Immature natural killer cell (primary cell): ENCODE data around the gene FAM83F. TPM values are rescaled to one million over a fixed set of nuclear protein-coding genes. Genes with fewer than 3 reads are reported as not detected.

Source experiments
- DNase-seq, 3 donors: peaks; one replicate each; pipeline ENCODE4 v3.0.0; 2022; ENCODE audit warnings: mixed read lengths in 1 of 3
- H3K27ac Mint-ChIP-seq, 6 donors: one replicate each; pipeline ENCODE4 v1.8.0; 2020; ENCODE audit warnings: mixed read lengths in 6 of 6, mild to moderate bottlenecking in 5 of 6, inconsistent platforms in 4 of 6, moderate library complexity in 3 of 6
- H3K27me3 Mint-ChIP-seq, 3 donors: one replicate each; pipeline ENCODE4 v1.8.0; 2020 to 2021; ENCODE audit warnings: low read depth in 3 of 3, mild to moderate bottlenecking in 3 of 3, mixed read lengths in 3 of 3, moderate library complexity in 3 of 3, inconsistent platforms in 1 of 3
- H3K36me3 Mint-ChIP-seq, 3 donors: one replicate each; pipeline ENCODE4 v1.8.0; 2020; ENCODE audit warnings: mixed read lengths in 3 of 3, inconsistent platforms in 2 of 3, mild to moderate bottlenecking in 2 of 3
- H3K4me1 Mint-ChIP-seq, 2 donors: one replicate each; pipeline ENCODE4 v1.8.0; 2020; ENCODE audit warnings: inconsistent platforms in 2 of 2, mild to moderate bottlenecking in 2 of 2, mixed read lengths in 2 of 2, moderate library complexity in 1 of 2
- H3K4me3 Mint-ChIP-seq, 5 donors: one replicate each; pipeline ENCODE4 v1.8.0; 2020; ENCODE audit warnings: mild to moderate bottlenecking in 5 of 5, mixed read lengths in 5 of 5, inconsistent platforms in 3 of 5, moderate library complexity in 3 of 5
- H3K9me3 Mint-ChIP-seq, 6 donors: one replicate each; pipeline ENCODE4 v1.8.0; 2020; ENCODE audit warnings: mild to moderate bottlenecking in 6 of 6, mixed read lengths in 6 of 6, inconsistent platforms in 4 of 6, moderate library complexity in 3 of 6
- polyA plus RNA-seq, 3 donors: library from polyadenylated mRNA; unstranded; fragments of 300-500 nt; fragmentation: Illumina TruSeq; gene quantifications; one replicate each; pipeline ENCODE4 v1.2.3, GENCODE V29; 2021

Gene FAM83F
- polyA plus RNA-seq, 3 donors from 2014 or later: not detected

DNA sequence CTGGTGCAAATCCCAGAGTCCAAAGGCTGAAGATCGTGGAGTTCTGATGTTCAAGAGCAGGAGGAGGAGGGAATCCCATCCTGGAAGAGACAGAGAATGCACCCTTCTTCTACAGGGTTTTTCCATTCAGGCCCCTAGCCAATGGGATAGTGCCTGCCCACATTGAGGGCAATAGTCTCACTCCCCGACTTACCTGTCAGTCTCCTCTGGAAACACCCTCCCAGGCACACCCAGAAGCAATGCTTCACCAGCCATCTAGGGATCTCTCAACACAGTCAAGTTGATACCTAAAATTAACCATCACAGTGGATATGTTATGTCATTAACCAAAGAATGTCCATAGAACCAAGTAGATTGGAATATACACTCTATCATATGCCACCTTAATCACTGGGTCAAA is 72.9 kb downstream of the FAM83F start:
- Mint-ChIP-seq H3K27ac (no peak overlapping the region), H3K4me1 (peaks cover 58 to 88% of the 10 kb centered on the region in 2 donors), H3K4me3 (no peak overlapping the region)

DNA sequence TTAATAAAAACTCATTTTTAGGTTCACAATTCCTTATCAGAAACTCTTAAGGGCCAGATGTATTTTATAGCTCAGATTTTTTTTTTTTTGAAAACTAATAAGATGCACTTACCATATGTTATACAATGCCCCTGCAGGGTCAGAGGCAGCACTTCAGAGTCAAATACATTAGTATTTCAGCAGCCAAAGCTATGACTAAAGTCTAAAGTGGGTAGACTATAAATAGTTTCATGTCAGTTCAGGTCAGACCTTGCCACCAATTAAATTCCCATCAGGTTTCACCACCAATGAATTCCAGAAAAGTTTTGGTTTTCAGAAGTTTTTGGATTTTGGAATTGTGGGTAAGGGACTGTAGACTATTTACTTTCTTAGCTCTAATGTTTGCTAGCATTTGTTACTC is 75.9 kb downstream of the FAM83F start:
- peaks cover 1 to 5% (median 4%) of the 10 kb centered on the region in 3 donors for H3K27me3 Mint-ChIP-seq
- H3K27ac Mint-ChIP-seq: no peak overlapping the region
- H3K9me3 Mint-ChIP-seq: no peaks in the 10 kb centered on the region
- peaks cover 56 to 84% of the 10 kb centered on the region in 2 donors for H3K4me1 Mint-ChIP-seq
- H3K4me3 Mint-ChIP-seq: no peak overlapping the region
- DNase-seq: no peak
- no peaks in the 10 kb centered on the region for H3K36me3 Mint-ChIP-seq

More for the DNA sequence above, 72.9 kb downstream of the FAM83F start:
- H3K27me3 Mint-ChIP-seq: peaks cover 0 to 5% (median 3%) of the 10 kb centered on the region in 3 donors
- DNase-seq: no peak
- H3K9me3 Mint-ChIP-seq: no peaks in the 10 kb centered on the region
- H3K36me3 Mint-ChIP-seq: no peaks in the 10 kb centered on the region

DNA sequence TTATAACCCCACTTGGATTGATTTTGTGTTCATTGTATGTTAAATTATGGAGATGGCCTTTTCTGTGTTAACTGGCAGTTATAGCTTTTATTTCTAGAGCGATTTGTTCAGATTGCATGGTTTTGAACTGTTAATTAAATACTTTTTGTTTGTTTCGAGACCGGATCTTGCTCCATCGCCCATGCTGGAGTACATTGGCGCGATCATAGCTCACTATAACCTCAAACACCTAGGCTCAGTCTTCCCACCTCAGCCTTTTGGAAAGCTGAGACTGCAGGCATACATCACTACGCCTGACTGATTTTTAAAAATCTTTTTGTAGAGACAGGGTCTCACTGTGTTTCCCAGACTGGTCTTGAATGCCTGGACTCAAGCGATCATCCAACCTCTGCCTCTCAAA is 77.0 kb downstream of the FAM83F start:
- DNase-seq: no peak
- Mint-ChIP-seq H3K27me3 (peaks cover 1 to 6% (median 5%) of the 10 kb centered on the region in 3 donors), H3K4me1 (peaks cover 59 to 84% of the 10 kb centered on the region in 2 donors), H3K4me3 (no peak overlapping the region), H3K9me3 (no peaks in the 10 kb centered on the region), H3K36me3 (no peaks in the 10 kb centered on the region), H3K27ac (no peak overlapping the region)

DNA sequence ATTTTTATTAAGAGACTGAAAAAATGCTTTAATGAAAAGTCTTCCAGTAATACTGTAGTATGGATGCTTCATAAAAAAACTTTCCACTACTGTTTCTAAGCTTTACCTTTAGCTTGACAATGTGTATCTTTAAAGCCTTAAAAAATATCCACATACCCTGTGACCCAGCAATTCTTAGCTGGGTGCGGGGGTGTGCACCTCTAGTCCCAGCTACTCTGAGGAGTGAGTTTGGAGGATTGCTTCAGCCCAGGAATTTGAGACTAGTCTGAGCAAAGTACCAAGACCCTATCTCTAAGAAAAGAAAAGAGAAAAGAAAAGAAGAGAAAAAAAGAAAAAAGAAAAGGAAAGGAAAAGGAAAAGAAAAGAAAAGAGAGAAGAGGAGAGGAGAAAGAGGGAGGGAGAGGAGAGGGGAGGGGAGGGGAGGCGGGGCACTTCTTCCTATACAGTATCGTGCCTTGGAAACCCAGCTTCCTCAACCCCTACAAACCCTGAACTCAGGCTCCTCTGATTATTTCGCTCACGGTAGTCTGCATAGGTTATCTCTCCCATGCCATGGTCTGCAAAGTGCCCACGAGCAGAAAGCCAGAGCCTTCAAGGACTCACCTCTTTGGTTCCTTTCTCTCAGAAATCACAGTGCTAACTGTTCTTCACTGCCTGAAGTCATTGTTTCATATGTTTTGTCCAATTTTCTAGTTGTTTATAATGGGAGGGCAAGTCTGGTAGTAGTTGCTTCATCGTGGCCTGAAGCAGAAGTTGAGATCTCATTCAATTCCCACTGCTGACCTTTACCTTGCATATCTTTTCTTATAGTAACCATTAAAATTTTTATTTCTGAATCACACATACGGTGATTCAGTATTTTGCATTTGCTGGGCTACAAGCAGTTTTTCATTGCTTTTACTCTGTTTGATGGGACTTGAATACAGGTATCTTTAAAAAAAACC is 82.2 kb downstream of the FAM83F start:
- Mint-ChIP-seq H3K9me3 (no peaks in the 10 kb centered on the region), H3K4me3 (peak overlapping the region in 3 of 5 donors; percentile 27 to 54 (median 37)), H3K36me3 (no peaks in the 10 kb centered on the region), H3K4me1 (peaks cover 49 to 52% of the 10 kb centered on the region in 2 donors), H3K27me3 (peaks cover 0 to 6% (median 4%) of the 10 kb centered on the region in 3 donors), H3K27ac (peak overlapping the region in 5 of 6 donors; percentile 29 to 80 (median 36))
- no peak for DNase-seq

DNA sequence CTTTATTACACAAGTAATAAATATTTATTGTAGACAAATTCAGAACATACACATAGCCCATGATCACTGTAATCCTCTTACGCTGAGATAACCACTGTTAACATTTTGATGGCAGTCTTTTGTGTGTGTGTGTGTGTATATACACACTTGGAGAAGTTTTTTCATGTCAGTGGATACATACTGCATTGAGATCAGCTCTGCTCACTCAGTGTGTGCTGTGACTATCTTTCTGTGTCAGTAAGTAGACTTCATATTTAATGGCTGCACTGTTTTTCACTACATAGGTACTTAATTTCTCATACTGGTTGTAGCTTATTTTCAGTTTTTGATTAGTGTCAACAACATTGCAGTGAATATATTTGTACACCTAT is 82.9 kb downstream of the FAM83F start:
- Mint-ChIP-seq H3K27me3 (peaks cover 0 to 6% (median 4%) of the 10 kb centered on the region in 3 donors), H3K36me3 (no peaks in the 10 kb centered on the region), H3K4me3 (peak overlapping the region in 1 of 5 donors; percentile 34), H3K9me3 (no peaks in the 10 kb centered on the region), H3K27ac (peak overlapping the region in 2 of 6 donors; percentile 36 to 60), H3K4me1 (peaks cover 46 to 49% of the 10 kb centered on the region in 2 donors)
- DNase-seq: no peak

DNA sequence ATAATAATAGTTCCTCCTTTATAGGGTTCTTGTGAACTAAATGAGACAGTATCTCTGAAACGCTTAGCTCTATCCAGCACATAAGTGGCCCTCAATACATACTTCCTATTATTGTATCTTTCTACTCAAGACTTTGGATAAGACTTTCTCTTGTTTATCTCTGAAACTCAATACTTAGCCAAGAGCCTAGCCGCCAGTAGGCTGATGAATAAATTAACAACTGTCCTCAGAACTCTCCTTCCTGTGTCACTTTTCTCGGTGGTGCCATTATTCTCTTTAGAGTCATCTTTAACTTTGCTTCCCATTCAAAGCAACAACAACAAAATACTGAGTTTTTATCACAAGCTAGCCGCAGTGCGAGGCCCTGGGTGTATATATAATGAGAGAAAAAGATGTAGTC is 86.9 kb downstream of the FAM83F start:
- Mint-ChIP-seq H3K4me3 (no peak overlapping the region), H3K27ac (no peak overlapping the region), H3K9me3 (no peaks in the 10 kb centered on the region), H3K4me1 (peaks cover 31 to 37% of the 10 kb centered on the region in 2 donors), H3K27me3 (peaks cover 0 to 5% (median 4%) of the 10 kb centered on the region in 3 donors), H3K36me3 (no peaks in the 10 kb centered on the region)
- peak in 1 of 3 donors; percentile 27 for DNase-seq

DNA sequence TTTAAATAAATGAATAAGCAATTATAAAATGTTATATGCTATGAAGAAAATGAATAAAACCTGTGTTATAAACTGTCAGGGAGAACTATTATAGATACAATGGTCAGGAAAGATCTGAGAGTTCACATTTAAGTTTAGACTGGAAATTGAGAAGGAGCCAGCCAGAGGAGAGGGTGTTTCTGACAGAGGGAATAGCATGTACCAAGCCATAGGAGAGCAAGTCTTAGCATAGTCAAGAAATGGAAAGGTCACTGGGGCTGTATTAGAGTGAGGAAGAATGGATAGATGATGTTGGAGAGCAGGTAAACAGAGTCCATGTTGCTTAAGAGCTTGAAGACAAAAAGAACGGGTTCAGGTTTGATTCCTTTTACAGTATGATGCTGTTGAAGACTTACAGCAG is 87.4 kb downstream of the FAM83F start:
- Mint-ChIP-seq H3K27ac (no peak overlapping the region), H3K9me3 (no peaks in the 10 kb centered on the region), H3K27me3 (peaks cover 0 to 4% (median 3%) of the 10 kb centered on the region in 3 donors)

DNA sequence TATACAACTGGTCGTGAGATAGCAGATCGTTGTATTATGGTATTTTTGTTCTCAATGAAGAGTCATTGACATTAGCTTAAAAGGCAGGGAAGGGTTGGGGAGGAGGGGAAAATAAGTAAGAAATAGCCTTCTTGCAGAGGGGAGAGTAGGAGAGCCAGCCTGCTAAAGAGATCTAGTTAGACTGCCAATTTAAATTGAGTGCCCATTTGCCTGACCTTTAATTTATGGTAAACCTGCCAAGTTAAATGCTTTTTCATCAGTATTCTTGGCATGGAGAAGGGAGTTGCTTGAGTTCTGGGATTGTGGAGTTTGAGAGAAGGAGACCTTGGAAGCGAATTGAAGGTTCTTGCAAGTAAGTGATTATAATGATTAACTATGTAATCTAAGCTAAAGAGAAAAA is 89.0 kb downstream of the FAM83F start:
- H3K27ac Mint-ChIP-seq: no peak overlapping the region
- DNase-seq: no peak
- H3K4me1 Mint-ChIP-seq: peaks cover 36 to 37% of the 10 kb centered on the region in 2 donors
- peaks cover 0 to 6% (median 4%) of the 10 kb centered on the region in 3 donors for H3K27me3 Mint-ChIP-seq
- no peaks in the 10 kb centered on the region for H3K36me3 Mint-ChIP-seq
- no peaks in the 10 kb centered on the region for H3K9me3 Mint-ChIP-seq
- H3K4me3 Mint-ChIP-seq: no peak overlapping the region

More for the DNA sequence above, 87.4 kb downstream of the FAM83F start:
- H3K4me3 Mint-ChIP-seq: no peak overlapping the region
- no peak for DNase-seq
- H3K36me3 Mint-ChIP-seq: no peaks in the 10 kb centered on the region
- peaks cover 31 to 34% of the 10 kb centered on the region in 2 donors for H3K4me1 Mint-ChIP-seq

DNA sequence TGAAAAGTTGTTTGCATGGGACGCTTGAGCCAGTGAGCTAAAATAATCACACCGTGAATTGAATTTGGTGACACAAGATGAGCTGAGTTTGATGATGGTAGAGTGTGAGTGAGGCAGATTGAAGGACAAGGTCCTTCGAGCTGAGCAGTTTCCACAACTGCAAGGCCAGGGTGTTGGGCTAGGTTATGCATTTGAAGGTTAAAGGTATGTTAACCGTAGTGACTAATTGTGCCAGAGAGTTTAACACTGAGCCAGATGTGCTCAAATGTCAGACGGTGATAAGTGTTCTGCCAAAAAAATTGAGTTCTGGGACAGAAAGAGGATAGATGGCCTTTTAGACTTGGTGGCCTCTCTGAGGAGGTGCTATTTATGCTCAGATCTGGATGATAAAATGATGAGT is 89.5 kb downstream of the FAM83F start:
- Mint-ChIP-seq H3K27me3 (peaks cover 0 to 6% (median 4%) of the 10 kb centered on the region in 3 donors), H3K9me3 (no peaks in the 10 kb centered on the region), H3K36me3 (no peaks in the 10 kb centered on the region), H3K4me1 (peaks cover 38 to 42% of the 10 kb centered on the region in 2 donors), H3K4me3 (no peak overlapping the region), H3K27ac (no peak overlapping the region)
- no peak for DNase-seq

DNA sequence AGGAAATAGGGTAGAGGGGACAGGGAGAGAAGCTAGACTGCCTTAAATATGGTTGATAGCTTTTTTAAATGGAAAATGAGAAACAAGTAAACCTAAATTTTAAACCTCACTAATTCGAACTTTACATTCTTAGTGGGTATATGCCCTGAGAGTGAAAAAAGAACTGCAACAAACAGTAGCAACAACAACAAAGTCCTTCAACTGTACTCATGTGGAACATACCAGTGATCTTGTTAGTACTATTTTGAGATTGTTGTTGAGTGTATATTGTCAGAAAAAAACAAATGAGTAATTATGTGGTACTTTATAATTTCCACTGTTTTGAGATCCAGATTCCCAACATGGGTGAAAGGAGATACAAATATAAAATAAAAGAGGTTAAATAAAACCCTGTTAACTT is 94.1 kb downstream of the FAM83F start:
- peak overlapping the region in 2 of 6 donors; percentile 12 to 19 for H3K27ac Mint-ChIP-seq
- peaks cover 69 to 85% of the 10 kb centered on the region in 2 donors for H3K4me1 Mint-ChIP-seq

More for the DNA sequence above, 94.1 kb downstream of the FAM83F start:
- DNase-seq: no peak
- peaks cover 0 to 12% (median 1%) of the 10 kb centered on the region in 3 donors for H3K27me3 Mint-ChIP-seq
- H3K36me3 Mint-ChIP-seq: no peaks in the 10 kb centered on the region
- H3K4me3 Mint-ChIP-seq: no peak overlapping the region
- H3K9me3 Mint-ChIP-seq: no peaks in the 10 kb centered on the region

Other genes with a start within 250 kb of the FAM83F start
- not detected for gene ENTHD1, start 101.2 kb upstream of the FAM83F start, polyA plus RNA-seq
- 10 to 100 TPM; 41.7 to 67.5 (median 46.0) TPM for gene GRAP2, start 93.9 kb upstream of the FAM83F start, polyA plus RNA-seq
- gene TMA7B, start 34.6 kb upstream of the FAM83F start, polyA plus RNA-seq: 1 to 10 TPM in 2 of 3 donors, not detected in 1; 1.4 to 2.1 TPM
- gene TNRC6B, start 183.0 kb downstream of the FAM83F start, polyA plus RNA-seq: 10 to 100 TPM; 12.9 to 90.1 (median 29.7) TPM